GM21390 (cell line): ENCODE results near the gene TSTD1.

Experiments used
- ATAC-seq: cut with Tn5 transposase; IDR thresholded peaks from one replicate; pipeline ENCODE4 v1.9.1; 2021; ENCODE audit not compliant: unreplicated experiment

The TSTD1 gene

DNA sequence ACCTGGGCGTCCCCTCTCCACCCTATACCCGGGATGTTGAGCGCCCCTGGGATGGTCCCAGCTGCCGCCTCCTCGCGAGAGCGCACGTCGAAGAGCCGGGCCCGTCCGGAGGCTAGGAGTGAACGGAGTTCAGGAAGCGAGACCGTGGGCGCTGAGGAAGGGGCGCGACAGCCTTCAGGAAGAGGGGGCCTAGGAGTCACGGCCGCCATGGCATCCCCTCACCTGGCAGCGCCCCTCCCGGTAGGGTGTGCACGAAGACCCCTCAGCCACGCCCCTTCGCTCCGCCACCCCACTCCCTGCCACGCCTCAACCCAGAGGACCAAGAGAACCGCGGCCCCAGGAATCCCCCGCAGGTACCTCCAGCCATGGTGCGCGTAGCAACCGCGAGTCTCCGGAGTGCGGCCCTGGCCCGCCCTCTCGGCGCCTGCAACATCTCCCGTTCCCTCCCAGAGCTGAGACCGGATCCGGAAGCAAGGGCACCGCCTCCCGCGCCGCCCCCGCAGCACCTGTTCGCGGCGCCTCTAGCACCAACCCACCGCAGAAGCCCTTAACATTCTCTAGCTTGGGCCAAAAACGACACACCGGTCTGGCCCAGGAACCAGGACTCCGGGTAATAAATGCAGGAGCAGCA is at the start of gene TSTD1:
TSTD1 (minus strand) TSS at position 442 of the 631 bp plus-strand sequence; CDS start at position 367, 75 bp downstream.
- ATAC-seq, result peak; percentile 83

DNA sequence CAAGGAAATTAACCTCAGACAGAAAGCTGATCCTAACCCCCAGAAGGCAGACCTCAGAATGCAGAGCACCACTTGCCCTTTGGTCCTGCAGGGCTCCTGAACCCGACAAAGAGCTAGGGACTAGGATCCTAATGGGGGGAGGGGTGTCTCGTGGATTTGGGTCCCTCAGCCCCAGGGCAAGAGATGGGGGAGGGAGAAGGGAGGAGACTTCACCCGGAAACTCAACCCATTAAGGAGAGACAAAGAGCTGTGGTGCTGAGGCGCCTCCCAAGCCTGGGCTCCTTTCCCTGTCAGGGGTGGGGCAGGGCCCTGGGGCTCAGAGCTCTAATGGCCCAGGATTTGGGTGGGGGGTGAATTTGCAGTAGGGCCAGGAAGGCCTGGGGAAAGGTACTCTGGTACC is 47.7 kb upstream of the TSTD1 start:
- ATAC-seq, result no peak

DNA sequence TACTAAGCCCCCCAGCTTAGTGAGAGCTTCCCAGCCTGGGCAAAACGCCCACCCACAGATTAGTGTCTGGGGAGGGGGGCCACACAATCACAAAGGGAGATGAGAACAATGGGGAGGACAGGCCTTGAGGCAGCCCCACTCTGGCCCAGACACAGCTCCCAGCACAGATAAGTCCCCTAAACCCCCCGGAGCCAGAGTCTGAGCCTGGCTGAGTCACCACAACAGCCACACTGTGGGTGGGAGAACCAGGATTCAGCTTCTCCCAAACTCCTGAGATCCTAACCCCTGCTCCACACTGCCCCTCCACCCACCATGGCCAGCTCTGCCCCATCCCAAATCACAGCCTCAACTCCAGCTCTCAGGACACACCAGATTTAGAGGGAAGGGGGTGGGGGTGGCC is 46.4 kb upstream of the TSTD1 start:
- no peak for ATAC-seq

DNA sequence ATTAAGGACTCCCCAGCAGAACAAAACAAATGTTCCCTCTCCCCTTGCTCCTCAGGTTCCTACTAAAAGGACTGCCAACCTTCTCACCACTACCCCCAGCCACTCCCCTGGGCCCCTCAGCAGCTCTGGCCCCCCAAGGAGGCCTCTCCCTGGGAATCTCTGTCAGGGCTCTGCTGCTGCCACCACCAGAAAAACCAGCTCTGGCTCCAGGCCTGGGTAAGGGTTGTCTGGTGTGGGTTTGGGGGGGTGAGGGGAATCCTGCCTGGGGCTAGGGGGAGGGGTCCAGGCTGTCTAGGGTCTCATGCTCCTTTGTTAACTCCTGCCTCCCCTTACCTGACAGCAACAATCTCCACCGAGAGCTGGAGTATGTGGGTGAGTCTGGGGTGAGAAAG is 45.8 kb upstream of the TSTD1 start:
- ATAC-seq, result no peak

- ATAC-seq, result no peak
Measured at GRCh38 chr1:161083748-161084596, 45.2 kb upstream of the TSTD1 start.

- no peak for ATAC-seq
Measured at GRCh38 chr1:161082996-161083747, 44.4 kb upstream of the TSTD1 start.

DNA sequence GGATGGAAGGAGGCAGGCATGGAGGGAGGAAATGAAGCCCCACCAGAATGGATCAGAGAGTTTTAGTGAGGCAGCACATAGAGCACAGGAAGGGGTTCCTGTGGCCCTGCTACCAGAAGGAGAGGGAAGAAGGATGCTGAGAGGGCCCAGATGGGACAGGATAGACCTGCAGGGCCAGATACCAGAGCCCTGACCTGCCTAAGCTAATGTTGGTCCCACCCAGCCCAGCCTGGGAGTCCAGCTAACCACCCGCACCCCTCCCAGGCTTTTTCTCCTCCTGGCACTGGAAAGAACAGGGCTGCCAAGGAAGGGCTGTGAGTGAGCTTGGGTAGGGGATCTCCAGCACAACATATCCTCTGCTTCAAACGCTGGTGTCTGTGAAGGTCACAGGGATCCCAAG is 43.7 kb upstream of the TSTD1 start:
- no peak for ATAC-seq

DNA sequence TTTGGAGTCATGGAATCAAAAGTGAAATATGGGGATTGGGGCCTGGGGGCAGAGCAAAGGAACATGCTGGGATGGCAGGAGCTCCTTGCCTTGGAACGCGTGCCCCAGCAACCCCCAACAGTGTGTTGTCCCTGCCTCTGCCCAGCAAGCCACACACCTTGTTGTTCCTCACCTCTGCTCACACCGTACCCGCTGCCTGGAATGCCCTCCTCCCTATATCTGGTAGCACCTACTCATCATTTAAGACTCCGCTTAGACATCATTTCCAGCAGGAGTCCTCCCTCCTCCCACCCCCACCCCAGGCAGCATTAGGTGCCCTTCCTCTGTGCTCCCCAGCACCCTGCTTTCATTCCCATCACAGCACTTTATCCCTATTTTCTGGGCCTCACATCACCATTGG is 42.8 kb upstream of the TSTD1 start:
- no peak for ATAC-seq

DNA sequence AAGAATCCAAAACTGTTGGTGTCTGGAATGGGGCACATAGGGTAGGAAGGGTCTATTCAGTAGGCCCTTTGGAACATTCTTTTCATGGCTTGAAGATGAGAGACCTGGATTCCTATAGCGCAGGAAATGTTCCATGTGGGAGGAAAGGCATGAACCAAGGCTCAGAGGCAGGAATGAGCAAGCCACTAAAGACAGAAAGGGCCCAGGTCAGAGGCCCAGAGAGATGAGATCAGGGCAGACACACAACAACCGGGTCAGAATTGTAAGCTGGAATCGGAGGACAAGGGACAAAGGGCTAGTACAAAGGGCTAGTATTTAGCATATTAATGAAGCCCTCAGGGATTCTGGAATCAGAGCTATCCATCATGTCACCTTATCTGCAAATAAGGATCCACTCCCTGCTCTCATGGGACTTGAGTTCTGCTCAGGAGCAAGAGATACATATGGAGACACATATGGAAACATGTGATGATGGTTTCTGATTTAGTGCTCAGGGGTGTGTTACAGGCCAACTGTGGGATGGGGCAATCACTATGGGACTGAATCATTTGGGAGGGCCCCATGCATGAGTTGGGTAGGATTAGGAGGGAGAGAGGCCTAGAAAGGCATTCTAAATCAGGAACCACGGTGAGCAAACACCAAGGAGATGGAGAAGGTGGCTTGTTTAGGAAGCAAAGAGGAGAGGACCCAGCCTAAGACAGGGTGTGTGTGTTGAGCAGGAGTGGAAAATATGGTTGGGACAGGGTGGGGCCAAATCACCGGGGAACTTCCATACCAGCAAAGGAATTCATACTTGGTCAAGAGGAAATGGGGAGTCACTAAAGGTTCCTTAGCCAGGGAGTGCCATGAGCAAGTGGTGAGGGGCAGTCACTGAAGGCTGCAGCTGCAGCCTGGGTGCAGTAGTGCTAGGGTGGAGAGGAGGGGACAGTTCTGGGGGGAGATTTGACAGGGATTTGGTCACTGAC is 42.0 kb upstream of the TSTD1 start:
- ATAC-seq, result no peak

DNA sequence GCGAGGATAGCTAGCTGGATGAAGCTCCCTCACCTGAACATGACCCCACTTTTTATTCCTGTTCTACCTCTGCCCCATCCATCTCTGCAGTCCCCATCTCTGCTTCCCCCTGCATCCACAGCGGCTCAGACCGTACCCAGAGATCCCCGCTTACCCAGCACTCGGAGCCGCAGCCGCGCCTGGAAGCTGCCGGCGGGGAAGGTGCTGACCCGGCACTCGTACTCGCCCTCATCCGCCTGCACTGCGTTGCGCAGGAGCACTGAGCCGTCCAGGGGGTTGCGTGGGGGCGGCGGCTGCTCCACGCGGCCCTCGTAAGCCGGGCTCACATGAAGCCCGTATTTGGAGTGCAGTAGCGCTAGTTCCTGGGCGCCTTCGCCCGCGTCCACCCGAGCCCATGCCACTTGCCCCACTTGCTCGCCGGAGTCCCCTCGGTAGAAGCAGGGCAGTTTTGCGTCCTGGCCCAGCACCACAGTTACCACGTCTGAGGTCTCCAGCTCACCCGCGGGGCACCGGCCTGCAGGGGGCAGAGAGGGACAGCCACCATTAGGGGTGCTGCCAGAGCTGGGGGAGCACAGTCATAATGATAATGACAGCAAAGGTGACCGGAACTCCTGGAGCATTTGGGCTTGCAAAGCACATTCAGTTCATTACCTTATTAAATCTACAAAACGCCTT is 40.8 kb upstream of the TSTD1 start:
- ATAC-seq, result no peak

DNA sequence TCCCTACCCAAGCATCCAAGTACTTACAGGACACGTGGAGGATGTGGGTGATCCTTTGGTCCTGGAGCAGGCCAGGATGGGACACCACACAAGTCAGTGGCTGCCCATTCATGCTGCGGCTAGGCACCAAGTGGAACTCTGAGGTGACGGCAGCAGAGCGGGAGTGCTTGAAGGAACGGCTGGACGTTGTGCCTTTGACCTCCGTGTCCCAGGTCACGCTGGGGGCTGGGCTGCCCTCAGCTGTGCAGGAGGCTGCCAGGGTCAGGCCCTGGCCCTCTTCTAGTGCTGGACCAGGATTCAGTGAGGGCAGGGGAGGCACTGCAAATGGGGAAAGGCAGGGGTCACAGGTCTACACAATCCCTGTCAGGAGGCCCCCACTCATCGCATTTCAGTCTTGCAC is 38.7 kb upstream of the TSTD1 start:
- no peak for ATAC-seq

GRCh38 chr1:161076410-161076809 is 37.6 kb upstream of the TSTD1 start:
- no peak for ATAC-seq

DNA sequence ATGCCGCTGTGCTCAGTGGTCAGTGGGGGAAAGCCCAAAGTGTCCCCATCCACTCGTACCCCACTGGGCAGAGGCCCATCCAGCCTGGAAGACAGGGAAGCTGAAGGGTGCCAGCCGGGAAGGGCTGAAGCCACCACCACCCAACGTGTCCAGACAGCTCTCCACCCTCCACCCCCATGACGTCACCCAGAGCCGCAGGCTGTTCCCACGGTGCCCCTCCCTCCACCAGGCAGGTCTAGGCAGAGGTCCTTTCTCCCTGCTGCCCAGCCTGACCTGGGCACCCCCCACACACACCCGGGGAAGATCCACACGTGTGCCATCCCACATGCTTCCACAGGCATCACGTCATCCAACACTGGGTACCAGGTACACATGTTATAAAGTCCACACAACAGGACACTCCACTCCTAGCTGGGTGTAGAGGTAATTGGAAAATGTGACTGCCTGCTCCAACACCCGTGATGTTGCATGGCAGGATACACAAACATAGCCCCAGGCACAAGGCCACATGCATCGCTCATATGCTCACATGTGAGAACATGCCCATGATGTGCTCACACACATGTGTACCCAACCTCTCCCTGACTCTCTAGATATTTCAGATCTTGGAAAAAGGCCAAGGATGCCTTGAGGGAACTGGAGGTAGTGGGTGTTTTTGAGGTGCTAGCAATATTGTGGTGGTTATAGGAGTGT is 36.1 kb upstream of the TSTD1 start:
- no peak for ATAC-seq

GRCh38 chr1:161073474-161074121 is 34.8 kb upstream of the TSTD1 start:
- ATAC-seq, result no peak

- ATAC-seq, result no peak
Measured at GRCh38 chr1:161072751-161073449, 34.1 kb upstream of the TSTD1 start.

- ATAC-seq, result no peak
Measured at GRCh38 chr1:161071886-161072371, 33.2 kb upstream of the TSTD1 start.

DNA sequence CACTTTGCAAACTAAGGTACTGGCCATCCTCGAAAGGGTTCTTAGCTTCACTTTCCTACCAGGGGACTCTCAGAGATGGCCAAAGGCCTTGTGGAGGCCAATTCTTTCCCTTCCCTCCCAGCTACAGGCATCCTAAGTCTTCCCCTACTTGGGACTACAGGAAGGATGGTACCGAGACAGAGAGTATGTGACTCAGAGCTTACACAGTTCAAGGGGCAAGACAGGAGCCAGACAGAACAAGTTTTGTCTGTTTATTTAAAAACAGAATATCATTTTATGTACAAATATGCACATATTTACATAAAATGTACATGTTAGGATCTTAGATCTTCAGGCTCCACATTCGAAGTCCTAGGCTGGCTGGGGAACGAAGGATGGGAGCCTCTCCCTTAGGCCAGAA is 32.0 kb upstream of the TSTD1 start:
- no peak for ATAC-seq

DNA sequence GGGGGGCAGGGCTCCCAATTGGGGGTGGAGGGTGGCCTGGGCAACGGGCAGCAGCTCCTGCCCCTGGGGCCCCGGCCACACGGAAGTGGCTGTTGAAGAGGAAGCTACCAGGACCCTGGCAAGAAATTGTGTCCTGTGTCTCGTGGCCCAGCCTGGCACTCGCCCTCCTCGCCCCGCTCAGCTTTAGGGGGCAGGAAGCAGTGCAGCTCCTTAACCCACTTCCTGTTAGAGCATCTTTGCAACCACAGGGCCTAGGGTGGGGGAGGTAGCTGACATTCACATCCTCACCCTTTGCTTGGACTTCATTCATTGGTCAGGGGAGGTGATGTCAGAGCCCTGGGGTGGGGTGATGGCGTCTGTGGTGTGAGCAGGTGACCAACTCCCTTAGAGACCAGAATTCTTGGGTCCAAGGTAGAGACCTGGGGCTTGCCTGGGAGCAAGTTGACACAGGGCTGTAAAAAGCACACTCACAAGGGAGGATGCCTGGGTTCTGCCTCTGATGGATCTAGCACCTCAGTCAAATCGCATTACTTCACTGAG is 31.0 kb upstream of the TSTD1 start, which contains the start of gene ARHGAP30:
ARHGAP30 (minus strand) TSS at position 161 of the 540 bp plus-strand sequence. CDS start 267 bp downstream, outside the sequence.
- ATAC-seq, result peak; percentile 81
